Keratinocyte (primary cell): ENCODE measurements around the gene HOXB13.

Experiments
- EZH2 ChIP-seq: IDR thresholded peaks from one replicate; pipeline ENCODE4 v1.6.1; 2012; ENCODE audit warnings: inconsistent platforms, mild to moderate bottlenecking, low read length, moderate library complexity
- TF ChIP-seq, protein P1 (sequence below), 3 experiments: IDR thresholded peaks in 1 of 3; conservative IDR thresholded peaks in 1 of 3; optimal IDR thresholded peaks in 1 of 3; 2 replicates in 2 of 3; 3 replicates in 1 of 3; pipeline versions ENCODE3 to v1.5.1; 2011; ENCODE audit warnings: low read length in 3 of 3, mild to moderate bottlenecking in 3 of 3, moderate library complexity in 2 of 3, control low read depth in 1 of 3, inconsistent platforms in 1 of 3; ENCODE audit not compliant: insufficient read depth in 2 of 3; ENCODE audit errors: extremely low read depth in 1 of 3

DNA sequence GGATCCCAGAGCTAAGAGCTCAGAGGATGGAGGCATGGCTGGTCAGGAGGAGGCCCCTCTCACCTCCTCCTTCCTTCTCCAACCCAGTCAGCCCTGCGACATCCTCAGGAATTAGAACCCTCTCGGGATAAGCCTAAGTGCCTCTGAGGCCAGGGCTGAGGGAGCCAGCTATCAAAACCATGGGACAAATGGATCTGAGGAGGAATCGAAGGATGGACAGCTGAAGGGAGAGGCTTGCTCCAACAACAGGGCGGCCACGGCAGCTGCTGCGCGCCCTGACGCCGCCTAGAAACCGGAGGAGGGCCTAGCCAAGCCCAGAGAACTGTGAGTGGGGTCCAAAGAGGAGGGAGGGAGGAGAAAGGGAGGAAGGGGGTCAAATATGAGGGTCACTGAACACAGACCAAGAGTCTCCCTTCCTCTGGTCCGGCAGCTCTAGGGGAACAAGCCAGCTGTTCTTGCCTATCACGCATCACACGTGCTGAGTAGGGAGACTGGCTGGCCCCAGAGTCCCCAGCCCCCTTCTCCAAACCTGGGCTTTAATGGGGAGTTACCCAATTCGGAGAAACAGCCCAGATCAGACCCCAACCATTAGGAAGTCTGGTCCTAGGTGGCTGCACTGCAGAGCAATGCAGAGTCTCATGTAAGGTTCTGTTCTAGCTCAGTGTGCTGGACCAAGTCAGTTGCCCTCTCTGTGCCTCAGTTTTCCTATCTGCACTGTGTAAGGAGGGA is 5.9 kb upstream of the HOXB13 start:
- TF ChIP-seq, protein P1, sequence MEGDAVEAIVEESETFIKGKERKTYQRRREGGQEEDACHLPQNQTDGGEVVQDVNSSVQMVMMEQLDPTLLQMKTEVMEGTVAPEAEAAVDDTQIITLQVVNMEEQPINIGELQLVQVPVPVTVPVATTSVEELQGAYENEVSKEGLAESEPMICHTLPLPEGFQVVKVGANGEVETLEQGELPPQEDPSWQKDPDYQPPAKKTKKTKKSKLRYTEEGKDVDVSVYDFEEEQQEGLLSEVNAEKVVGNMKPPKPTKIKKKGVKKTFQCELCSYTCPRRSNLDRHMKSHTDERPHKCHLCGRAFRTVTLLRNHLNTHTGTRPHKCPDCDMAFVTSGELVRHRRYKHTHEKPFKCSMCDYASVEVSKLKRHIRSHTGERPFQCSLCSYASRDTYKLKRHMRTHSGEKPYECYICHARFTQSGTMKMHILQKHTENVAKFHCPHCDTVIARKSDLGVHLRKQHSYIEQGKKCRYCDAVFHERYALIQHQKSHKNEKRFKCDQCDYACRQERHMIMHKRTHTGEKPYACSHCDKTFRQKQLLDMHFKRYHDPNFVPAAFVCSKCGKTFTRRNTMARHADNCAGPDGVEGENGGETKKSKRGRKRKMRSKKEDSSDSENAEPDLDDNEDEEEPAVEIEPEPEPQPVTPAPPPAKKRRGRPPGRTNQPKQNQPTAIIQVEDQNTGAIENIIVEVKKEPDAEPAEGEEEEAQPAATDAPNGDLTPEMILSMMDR (optimal IDR thresholded peaks at IDR 0.05 in 1 of 3, IDR thresholded peaks at IDR 0.05 in 1 of 3, conservative IDR thresholded peaks at IDR 0.05 in 1 of 3; ENCODE audit: extremely low read depth in 1 of 3, insufficient read depth in 2 of 3, low read length in 3 of 3): no peak
- no peak for TF ChIP-seq EZH2
